Fibroblast of the aortic adventitia (primary cell): ENCODE data around the gene DST. TPM values are rescaled to one million over a fixed set of nuclear protein-coding genes. Genes with fewer than 3 reads are reported as not detected.
"Not testable (repeated sequence)": the region's sequence is repeated elsewhere in the genome, so short reads cannot be mapped to it uniquely, and the experiment has no call there.

Source experiments
- DNase-seq: peaks from one replicate; pipeline ENCODE4 v3.0.0-alpha.2; 2010; ENCODE audit warnings: low read depth
- H3K4me3 ChIP-seq: 2 replicates; pipeline ENCODE4 v1.5.1; 2011; ENCODE audit warnings: low read depth, mild to moderate bottlenecking, control low read depth, low read length, moderate library complexity
- total RNA-seq: library from RNA; depleted of rRNA; stranded (reverse); fragments of >200 nt; gene quantifications from 2 replicates; pipeline ENCODE4 v1.2.3, GENCODE V29; 2012; ENCODE audit warnings: low replicate concordance
- TF ChIP-seq, protein P1 (sequence below): IDR thresholded peaks from 2 replicates; pipeline ENCODE4 v1.5.1; 2011; ENCODE audit warnings: mild to moderate bottlenecking, low read length, control low read depth, inconsistent platforms; ENCODE audit not compliant: insufficient read depth

The DST gene
- total RNA-seq, 1 donor, result 505 TPM

DNA sequence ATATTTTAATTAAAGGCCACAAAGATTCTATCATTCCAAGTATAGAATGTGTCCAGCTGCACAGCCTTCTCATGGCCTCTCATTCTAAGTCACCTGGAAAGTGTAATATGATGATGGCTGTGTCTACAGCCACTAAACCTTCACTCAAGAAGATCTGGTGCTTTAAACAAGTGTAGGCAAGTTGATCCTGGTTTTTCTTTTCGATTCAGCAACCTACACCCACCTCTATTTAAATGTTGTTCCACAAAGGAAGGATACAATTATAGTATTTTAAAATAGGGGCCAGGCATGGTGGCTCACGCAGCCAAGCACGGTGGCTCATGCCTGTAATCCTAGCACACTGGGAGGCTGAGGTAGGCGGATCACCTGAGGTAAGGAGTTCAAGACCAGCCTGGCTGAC is 25.5 kb upstream of the DST start:
- DNase-seq, result no peak
- TF ChIP-seq, protein P1, sequence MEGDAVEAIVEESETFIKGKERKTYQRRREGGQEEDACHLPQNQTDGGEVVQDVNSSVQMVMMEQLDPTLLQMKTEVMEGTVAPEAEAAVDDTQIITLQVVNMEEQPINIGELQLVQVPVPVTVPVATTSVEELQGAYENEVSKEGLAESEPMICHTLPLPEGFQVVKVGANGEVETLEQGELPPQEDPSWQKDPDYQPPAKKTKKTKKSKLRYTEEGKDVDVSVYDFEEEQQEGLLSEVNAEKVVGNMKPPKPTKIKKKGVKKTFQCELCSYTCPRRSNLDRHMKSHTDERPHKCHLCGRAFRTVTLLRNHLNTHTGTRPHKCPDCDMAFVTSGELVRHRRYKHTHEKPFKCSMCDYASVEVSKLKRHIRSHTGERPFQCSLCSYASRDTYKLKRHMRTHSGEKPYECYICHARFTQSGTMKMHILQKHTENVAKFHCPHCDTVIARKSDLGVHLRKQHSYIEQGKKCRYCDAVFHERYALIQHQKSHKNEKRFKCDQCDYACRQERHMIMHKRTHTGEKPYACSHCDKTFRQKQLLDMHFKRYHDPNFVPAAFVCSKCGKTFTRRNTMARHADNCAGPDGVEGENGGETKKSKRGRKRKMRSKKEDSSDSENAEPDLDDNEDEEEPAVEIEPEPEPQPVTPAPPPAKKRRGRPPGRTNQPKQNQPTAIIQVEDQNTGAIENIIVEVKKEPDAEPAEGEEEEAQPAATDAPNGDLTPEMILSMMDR, result no peak
- H3K4me3 ChIP-seq, result no peak overlapping the region

DNA sequence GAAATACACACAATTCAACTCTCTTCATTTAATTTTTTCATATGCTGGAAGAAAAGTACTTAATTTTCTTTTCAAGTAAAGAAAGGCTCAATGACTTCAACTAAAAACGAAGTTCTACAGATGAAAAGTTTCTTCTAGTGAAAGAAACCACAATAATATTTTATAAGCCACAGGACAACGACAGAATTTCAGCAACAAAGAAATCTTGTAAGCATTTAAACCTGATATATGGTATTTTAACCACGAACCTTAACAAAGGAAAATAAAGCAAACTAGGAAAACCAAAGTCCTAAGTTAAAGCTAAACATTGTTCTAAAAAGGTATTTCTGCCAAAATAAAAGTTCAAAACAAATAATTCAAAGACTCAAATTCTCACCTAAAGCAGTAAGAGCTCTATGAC is 24.6 kb upstream of the DST start:
- TF ChIP-seq, protein P1, result no peak
- DNase-seq, result no peak
- no peak overlapping the region for H3K4me3 ChIP-seq

DNA sequence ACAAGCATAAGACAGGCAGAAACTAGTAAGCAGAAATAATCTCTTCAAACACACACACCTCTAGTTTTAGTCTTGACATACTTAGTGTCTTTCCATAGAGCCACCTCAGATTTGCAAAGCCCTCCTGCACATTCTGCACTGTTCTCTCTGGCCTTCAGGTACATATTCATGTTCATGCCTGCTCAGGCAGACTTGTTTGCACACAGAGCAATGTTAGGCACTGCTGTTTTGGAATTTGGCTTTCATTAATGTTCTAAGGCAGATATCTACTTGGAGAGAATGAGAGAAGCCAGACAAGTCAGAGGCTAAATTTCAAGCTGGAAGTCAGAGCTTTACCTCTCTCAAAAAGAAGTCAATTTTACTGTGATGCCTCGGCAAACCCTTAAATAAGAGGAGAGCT is 21.3 kb upstream of the DST start:
- TF ChIP-seq, protein P1, result no peak
- DNase-seq, result no peak
- no peak overlapping the region for H3K4me3 ChIP-seq

DNA sequence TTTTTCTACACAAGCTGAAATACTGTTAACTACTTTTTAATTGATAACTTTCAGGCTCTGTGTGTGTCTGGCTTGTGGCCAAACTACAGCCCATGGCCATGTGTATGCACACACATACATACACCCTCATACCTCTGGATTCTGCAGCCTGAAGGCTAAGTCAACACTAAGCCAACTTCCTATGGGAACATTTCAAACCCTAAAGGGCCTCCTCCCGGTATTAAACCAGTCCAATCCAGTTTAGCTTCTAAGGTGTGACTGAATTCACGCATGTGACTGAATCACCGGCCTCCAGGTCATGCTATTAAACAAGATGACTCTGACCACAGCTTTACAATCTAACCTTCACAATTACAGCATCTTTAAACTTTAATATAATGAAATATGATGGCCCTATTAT is 20.7 kb upstream of the DST start:
- no peak for DNase-seq
- H3K4me3 ChIP-seq, result no peak overlapping the region
- TF ChIP-seq, protein P1, result no peak

DNA sequence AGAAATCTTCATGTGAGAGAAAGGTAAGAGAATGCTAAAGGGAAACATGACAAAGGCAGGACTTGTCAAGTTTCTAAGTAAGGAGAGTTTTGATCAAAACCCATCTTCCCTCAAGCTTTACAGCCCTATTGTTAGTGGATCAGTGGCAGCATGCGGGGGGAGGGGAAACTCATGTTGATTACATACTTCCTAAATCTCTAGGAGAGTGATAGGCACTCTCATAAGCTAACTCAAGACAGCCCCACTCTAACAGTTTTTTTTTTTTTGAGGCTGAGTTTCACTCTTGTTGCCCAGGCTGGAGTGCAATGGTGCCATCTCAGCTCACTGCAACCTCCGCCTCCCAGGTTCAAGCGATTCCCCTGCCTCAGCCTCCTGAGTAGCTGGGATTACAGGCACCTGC is 18.6 kb upstream of the DST start:
- not testable (repeated sequence) for DNase-seq, H3K4me3 ChIP-seq

DNA sequence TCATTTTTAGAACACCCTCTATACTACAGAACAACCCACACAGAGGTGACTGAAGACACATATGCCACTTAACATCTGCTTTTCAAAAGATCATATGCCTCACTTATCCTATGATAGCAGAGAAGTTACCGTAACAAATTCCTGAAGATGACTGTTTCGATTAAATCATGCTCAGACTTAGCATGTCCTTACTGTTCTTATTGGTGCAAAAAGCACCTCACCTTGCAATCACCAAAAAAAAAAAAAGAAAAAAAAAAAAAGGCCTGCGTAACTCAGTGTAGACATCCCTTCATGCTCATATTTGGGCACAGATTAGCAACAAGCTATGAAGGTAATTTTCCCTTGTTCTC is 17.7 kb upstream of the DST start:
- no peak overlapping the region for H3K4me3 ChIP-seq
- no peak for DNase-seq
- TF ChIP-seq, protein P1, result no peak

DNA sequence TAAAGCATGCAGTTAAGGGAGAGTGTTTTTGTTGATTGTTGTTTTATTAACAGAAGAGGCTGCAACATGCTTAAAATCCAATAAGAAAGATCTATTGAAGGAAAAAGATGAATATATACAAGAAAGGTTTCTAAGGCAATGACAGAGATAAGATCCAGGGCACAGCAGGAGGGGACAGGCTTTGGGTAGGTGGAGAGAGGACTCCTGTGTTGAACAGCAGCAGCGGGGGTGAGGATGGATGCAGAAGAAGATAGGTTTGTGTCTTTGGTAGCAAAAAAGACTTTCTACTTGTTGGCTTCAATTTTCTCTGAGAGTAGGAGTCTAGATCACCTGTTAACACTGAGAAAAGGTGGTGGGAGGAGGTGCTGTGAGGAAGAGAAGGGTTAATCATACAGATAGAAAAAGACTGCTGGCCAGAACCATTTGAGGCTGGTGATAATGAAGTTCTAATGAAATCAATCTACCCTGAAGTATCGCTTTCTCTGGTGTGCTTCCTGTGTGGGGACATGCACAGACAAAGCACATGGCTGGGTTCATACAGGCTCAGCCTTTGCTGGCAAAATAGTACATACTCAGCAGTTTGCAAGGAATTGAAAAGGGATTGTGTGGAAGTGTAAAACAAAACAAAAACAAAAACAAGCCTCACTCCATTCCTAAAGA is 17.2 kb upstream of the DST start:
- H3K4me3 ChIP-seq, result no peak overlapping the region
- TF ChIP-seq, protein P1, result no peak
- DNase-seq, result no peak
